Progenitor cell of endocrine pancreas (in vitro differentiated cells): ENCODE data around the gene CFAP68. TPM values are rescaled to one million over a fixed set of nuclear protein-coding genes. Genes with fewer than 3 reads are reported as not detected.
"Not testable (repeated sequence)": the region's sequence is repeated elsewhere in the genome, so short reads cannot be mapped to it uniquely, and the experiment has no call there.

ENCODE experiments used
- DNase-seq: peaks from one replicate; pipeline ENCODE4 v3.0.0; 2021; ENCODE audit warnings: low spot score; ENCODE audit not compliant: unreplicated experiment
- H3K27ac Mint-ChIP-seq: 2 replicates; pipeline ENCODE4 v1.8.0; 2021; ENCODE audit warnings: mild to moderate bottlenecking, moderate library complexity, mixed read lengths
- H3K27me3 Mint-ChIP-seq: 2 replicates; pipeline ENCODE4 v1.8.0; 2021; ENCODE audit warnings: mixed read lengths
- H3K36me3 Mint-ChIP-seq: 2 replicates; pipeline ENCODE4 v1.8.0; 2022; ENCODE audit warnings: mixed read lengths; ENCODE audit not compliant: insufficient read depth
- H3K4me1 Mint-ChIP-seq: 2 replicates; pipeline ENCODE4 v1.8.0; 2021; ENCODE audit warnings: low read depth, mixed read lengths
- H3K4me3 Mint-ChIP-seq: 2 replicates; pipeline ENCODE4 v1.8.0; 2021; ENCODE audit warnings: low read depth, mild to moderate bottlenecking, moderate library complexity, mixed read lengths
- H3K9me3 Mint-ChIP-seq: 2 replicates; pipeline ENCODE4 v1.8.0; 2021; ENCODE audit warnings: low read depth, mixed read lengths
- total RNA-seq: library from RNA; stranded (reverse); gene quantifications from 2 replicates; pipeline ENCODE4 v1.2.1, GENCODE V29; 2021
- TF ChIP-seq, protein P1 (sequence below): fragments of 200-600 bp; sonication (generic); IDR thresholded peaks from one replicate; pipeline ENCODE4 v1.5.0; 2021; ENCODE audit warnings: antibody characterized with exemption, mild to moderate bottlenecking; ENCODE audit not compliant: unreplicated experiment

The CFAP68 gene
- total RNA-seq, 1 donor from 2014 or later = 28.4 TPM

DNA sequence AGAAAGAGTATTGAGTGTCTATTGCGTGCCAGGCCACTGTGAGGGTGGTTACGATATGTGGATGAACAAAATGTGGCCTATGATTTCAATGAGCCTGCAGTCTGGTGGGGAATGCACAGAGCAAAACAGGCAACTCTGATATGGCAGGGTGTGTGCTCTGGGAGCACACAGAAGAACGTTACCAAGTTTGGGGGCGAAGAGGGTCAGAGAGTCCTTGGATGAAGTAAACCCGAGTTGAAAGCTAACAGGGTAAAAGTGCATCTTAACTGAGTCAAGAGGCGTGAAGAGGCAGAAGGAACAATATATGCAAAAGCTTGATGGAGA, 258 bp downstream of the CFAP68 start:
- Mint-ChIP-seq H3K36me3 (peaks cover 4% of the 10 kb centered on the region), H3K9me3 (no peaks in the 10 kb centered on the region), H3K4me3 (peak overlapping the region; percentile 94), H3K27me3 (no peaks in the 10 kb centered on the region), H3K27ac (peak overlapping the region; percentile 100), H3K4me1 (peaks cover 10% of the 10 kb centered on the region)
- no peak for DNase-seq
- TF ChIP-seq, protein P1, sequence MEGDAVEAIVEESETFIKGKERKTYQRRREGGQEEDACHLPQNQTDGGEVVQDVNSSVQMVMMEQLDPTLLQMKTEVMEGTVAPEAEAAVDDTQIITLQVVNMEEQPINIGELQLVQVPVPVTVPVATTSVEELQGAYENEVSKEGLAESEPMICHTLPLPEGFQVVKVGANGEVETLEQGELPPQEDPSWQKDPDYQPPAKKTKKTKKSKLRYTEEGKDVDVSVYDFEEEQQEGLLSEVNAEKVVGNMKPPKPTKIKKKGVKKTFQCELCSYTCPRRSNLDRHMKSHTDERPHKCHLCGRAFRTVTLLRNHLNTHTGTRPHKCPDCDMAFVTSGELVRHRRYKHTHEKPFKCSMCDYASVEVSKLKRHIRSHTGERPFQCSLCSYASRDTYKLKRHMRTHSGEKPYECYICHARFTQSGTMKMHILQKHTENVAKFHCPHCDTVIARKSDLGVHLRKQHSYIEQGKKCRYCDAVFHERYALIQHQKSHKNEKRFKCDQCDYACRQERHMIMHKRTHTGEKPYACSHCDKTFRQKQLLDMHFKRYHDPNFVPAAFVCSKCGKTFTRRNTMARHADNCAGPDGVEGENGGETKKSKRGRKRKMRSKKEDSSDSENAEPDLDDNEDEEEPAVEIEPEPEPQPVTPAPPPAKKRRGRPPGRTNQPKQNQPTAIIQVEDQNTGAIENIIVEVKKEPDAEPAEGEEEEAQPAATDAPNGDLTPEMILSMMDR = no peak

DNA sequence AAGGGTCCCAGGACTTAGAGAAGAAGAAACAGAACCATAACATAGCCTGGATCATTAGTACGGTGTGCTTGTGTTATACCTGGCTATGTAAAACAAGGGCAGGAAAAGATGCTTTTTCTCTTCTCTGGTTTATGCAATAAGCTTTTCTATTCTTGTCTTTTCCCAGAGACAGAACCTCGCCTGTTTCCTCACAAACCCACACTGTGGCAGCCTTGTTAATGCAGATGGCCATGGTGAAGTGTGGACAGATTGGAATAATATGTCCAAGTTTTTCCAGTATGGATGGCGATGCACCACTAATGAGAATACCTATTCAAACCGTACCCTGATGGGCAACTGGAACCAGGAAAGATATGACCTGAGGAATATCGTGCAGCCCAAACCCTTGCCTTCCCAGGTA, 2.9 kb downstream of the CFAP68 start:
- Mint-ChIP-seq H3K4me1 (peaks cover 10% of the 10 kb centered on the region), H3K27me3 (no peaks in the 10 kb centered on the region), H3K36me3 (no peaks in the 10 kb centered on the region), H3K4me3 (no peak overlapping the region), H3K27ac (no peak overlapping the region), H3K9me3 (no peaks in the 10 kb centered on the region)
- no peak for DNase-seq
- TF ChIP-seq, protein P1 = no peak

DNA sequence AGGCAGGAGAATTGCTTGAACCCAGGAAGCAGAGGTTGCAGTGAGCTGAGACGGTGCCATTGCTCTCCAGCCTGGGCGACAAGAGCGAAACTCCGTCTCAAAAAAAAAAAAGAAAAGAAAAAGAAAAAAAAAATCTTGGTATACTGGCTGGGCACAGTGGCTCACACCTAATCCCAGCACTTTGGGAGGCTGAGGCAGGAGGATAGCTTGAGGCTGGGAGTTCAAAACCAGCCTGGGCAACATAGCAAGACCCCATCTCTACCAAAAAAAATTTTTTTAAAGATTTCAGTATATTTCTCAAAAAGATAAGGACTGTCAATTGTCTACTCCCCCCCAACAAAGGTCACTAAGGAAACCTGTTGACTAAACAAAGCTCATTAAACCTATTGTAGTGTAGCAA, 5.7 kb downstream of the CFAP68 start:
- DNase-seq, H3K27me3 Mint-ChIP-seq, H3K27ac Mint-ChIP-seq, H3K4me1 Mint-ChIP-seq, H3K36me3 Mint-ChIP-seq, H3K9me3 Mint-ChIP-seq, H3K4me3 Mint-ChIP-seq: not testable (repeated sequence)

DNA sequence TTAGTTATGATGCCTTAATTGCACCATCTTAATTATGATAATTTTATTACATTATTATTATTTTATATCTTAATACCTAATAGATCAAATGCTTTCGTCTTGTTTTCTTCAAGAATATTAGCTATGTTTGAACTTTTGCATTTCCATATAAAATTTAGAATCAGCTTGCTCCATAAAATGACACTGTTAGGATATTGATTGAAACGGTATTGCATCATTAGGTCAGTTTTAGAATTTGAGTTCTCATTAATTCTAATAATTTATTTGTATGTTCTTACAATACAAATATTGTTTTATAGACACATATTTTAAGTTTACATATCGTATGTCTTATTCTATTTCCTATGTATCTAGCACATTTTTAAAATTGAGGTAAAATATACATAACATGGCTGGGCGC, 6.7 kb downstream of the CFAP68 start:
- H3K27me3 Mint-ChIP-seq = no peaks in the 10 kb centered on the region
- H3K27ac Mint-ChIP-seq = no peak overlapping the region
- TF ChIP-seq, protein P1 = no peak
- H3K9me3 Mint-ChIP-seq = no peaks in the 10 kb centered on the region
- H3K36me3 Mint-ChIP-seq = peaks cover 2% of the 10 kb centered on the region
- no peak for DNase-seq
- H3K4me3 Mint-ChIP-seq = no peak overlapping the region
- H3K4me1 Mint-ChIP-seq = no peaks in the 10 kb centered on the region

DNA sequence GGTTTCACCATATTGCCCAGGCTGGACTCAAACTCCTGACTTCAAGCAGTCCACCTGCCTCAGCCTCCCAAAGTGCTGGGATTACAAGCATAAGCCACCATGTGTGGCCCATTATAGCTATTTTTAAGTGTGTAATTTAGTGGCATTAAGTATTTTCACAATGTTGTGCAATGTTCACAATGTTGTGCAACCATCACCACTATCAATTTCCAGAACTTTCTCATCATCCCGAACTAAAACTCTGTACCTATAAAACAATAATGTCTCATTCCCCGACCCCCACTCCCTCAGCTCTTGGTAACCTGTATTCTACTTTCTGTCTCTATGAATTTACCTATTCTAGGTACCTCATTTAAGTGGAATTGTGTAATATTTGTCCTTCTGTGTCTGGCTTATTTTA, 7.5 kb downstream of the CFAP68 start:
- H3K27me3 Mint-ChIP-seq = no peaks in the 10 kb centered on the region
- no peak overlapping the region for H3K4me3 Mint-ChIP-seq
- TF ChIP-seq, protein P1 = no peak
- no peaks in the 10 kb centered on the region for H3K4me1 Mint-ChIP-seq
- H3K36me3 Mint-ChIP-seq = peaks cover 2% of the 10 kb centered on the region
- H3K9me3 Mint-ChIP-seq = no peaks in the 10 kb centered on the region
- no peak for DNase-seq
- H3K27ac Mint-ChIP-seq = no peak overlapping the region

DNA sequence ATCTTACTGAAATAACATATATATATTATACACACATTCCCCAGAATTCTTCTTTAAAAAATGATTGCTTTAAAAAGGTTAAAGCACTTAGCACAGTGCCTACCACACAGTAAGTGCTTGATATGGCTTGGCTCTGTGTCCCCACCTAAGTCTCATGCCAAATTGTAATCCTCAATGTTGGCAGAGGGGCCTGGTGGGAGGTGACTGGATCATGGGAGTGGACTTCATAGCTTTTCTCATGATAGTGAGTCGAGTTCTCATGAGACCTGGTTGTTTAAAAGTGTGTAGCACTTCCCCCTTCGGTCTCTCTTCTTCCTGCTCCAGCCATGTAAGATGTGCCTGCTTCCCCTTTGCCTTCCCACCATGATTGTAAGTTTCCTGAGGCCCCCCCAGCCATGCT, 26.1 kb downstream of the CFAP68 start:
- H3K4me1 Mint-ChIP-seq = peaks cover 2% of the 10 kb centered on the region
- no peak overlapping the region for H3K4me3 Mint-ChIP-seq
- H3K27ac Mint-ChIP-seq = no peak overlapping the region
- TF ChIP-seq, protein P1 = no peak
- H3K27me3 Mint-ChIP-seq = no peaks in the 10 kb centered on the region
- peaks cover 3% of the 10 kb centered on the region for H3K9me3 Mint-ChIP-seq
- DNase-seq = no peak
- H3K36me3 Mint-ChIP-seq = peaks cover 4% of the 10 kb centered on the region
